B cell (primary cell): Measurements from ENCODE around the gene ARID3B. TPM values are rescaled to one million over a fixed set of nuclear protein-coding genes. Genes with fewer than 3 reads are reported as not detected.

Experiments
- ATAC-seq: fragments of 200-7000 bp; cut with Tn5 transposase; one replicate; pipeline ENCODE4 v1.10.0; 2021; ENCODE audit warnings: low read depth, mild to moderate bottlenecking, moderate number of reproducible peaks, moderate library complexity
- CTCF ChIA-PET: fragments of 350-600 bp; sonication (Branson Sonifier 250); formaldehyde crosslinking; loops from one replicate; lab custom pipeline; 2021; ENCODE audit warnings: antibody characterized with exemption, inconsistent platforms; lab: Charles Lee
- POLR2A ChIA-PET: fragments of 350-600 bp; sonication (Branson Sonifier 250); formaldehyde crosslinking; loops from one replicate; lab custom pipeline; 2021; ENCODE audit warnings: antibody characterized with exemption; lab: Charles Lee
- DNase-seq: peaks from one replicate; pipeline ENCODE4 v3.0.0; 2013
- H2AFZ ChIP-seq: 2 replicates; pipeline ENCODE4 v1.6.1; 2012; ENCODE audit warnings: mild to moderate bottlenecking, low read depth, low read length; ENCODE audit not compliant: insufficient read depth, poor library complexity, severe bottlenecking
- H3K27ac ChIP-seq, 2 donors: 1 replicate in 1 of 2; 2 replicates in 1 of 2; pipeline ENCODE4 v1.5.1; 2012 to 2013; ENCODE audit warnings: low read length in 2 of 2, mild to moderate bottlenecking in 2 of 2, moderate library complexity in 1 of 2
- H3K27me3 ChIP-seq, 4 experiments: fragments of 200-600 bp in 1 of 4; sonication (generic) in 1 of 4; replicated peaks in 1 of 4; 1 replicate in 2 of 4; 2 replicates in 2 of 4; pipeline versions ENCODE4 v1.6.1 to v1.7.0; 2013 to 2016; ENCODE audit warnings: low read length in 3 of 4, mild to moderate bottlenecking in 2 of 4, mixed read lengths in 1 of 4, moderate library complexity in 1 of 4; ENCODE audit not compliant: insufficient read depth in 4 of 4, control insufficient read depth in 3 of 4; ENCODE audit errors: control extremely low read depth in 1 of 4
- H3K36me3 ChIP-seq, 2 experiments: replicated peaks in 1 of 2; 1 replicate in 1 of 2; 2 replicates in 1 of 2; pipeline versions ENCODE4 v1.6.1 to v1.7.1; 2013; ENCODE audit warnings: low read length in 1 of 2; ENCODE audit not compliant: insufficient read depth in 2 of 2, control insufficient read depth in 1 of 2; ENCODE audit errors: control extremely low read depth in 1 of 2, extremely low read depth in 1 of 2
- H3K4me1 ChIP-seq, 2 donors: fragments of 200-600 bp in 1 of 2; sonication (generic) in 1 of 2; 1 replicate in 1 of 2; 2 replicates in 1 of 2; pipeline versions ENCODE4 v1.5.1 to v1.6.1; 2013 to 2017; ENCODE audit warnings: low read length in 2 of 2; ENCODE audit not compliant: control insufficient read depth in 2 of 2, insufficient read depth in 2 of 2
- H3K4me2 ChIP-seq: replicated peaks from 2 replicates; pipeline ENCODE3; 2012; ENCODE audit warnings: mild to moderate bottlenecking, low read depth, low read length; ENCODE audit not compliant: poor library complexity, severe bottlenecking
- H3K4me3 ChIP-seq, 5 experiments: fragments of 200-600 bp in 1 of 5; sonication (generic) in 1 of 5; 1 replicate in 3 of 5; 2 replicates in 2 of 5; pipeline versions ENCODE4 v1.5.1 to v1.7.0; 2011 to 2016; ENCODE audit warnings: low read length in 4 of 5, mild to moderate bottlenecking in 4 of 5, low read depth in 2 of 5, control low read depth in 1 of 5, moderate library complexity in 1 of 5; ENCODE audit not compliant: insufficient read depth in 1 of 5; ENCODE audit errors: control extremely low read depth in 1 of 5, extremely low read depth in 1 of 5
- H3K79me2 ChIP-seq: fragments of 200-600 bp; sonication (generic); one replicate; pipeline ENCODE4 v1.6.0; 2016; ENCODE audit warnings: low read length; ENCODE audit not compliant: control insufficient read depth, insufficient read depth
- H3K9ac ChIP-seq: fragments of 200-600 bp; sonication (generic); 2 replicates; pipeline ENCODE4 v1.6.1; 2017; ENCODE audit warnings: mild to moderate bottlenecking, low read length, moderate library complexity
- H3K9me3 ChIP-seq, 3 donors: one replicate each; pipeline versions ENCODE4 v1.6.1 to v1.7.1; 2013; ENCODE audit warnings: low read length in 2 of 3; ENCODE audit not compliant: control insufficient read depth in 2 of 3, insufficient read depth in 1 of 3; ENCODE audit errors: control extremely low read depth in 1 of 3
- H4K20me1 ChIP-seq: 2 replicates; pipeline ENCODE4 v1.6.0; 2012; ENCODE audit warnings: mild to moderate bottlenecking, low read length; ENCODE audit not compliant: insufficient read depth, control insufficient read depth, poor library complexity, severe bottlenecking
- H3K27ac Mint-ChIP-seq: one replicate; pipeline ENCODE4 v1.8.0; 2021; ENCODE audit warnings: mixed read lengths
- H3K27me3 Mint-ChIP-seq: one replicate; pipeline ENCODE4 v1.8.0; 2021; ENCODE audit warnings: mixed read lengths
- H3K4me1 Mint-ChIP-seq: one replicate; pipeline ENCODE4 v1.8.0; 2021; ENCODE audit warnings: mixed read lengths
- H3K4me3 Mint-ChIP-seq: one replicate; pipeline ENCODE4 v1.8.0; 2021; ENCODE audit warnings: mixed read lengths
- H3K9me3 Mint-ChIP-seq: one replicate; pipeline ENCODE4 v1.8.0; 2022; ENCODE audit warnings: mixed read lengths; ENCODE audit not compliant: insufficient read depth
- EZH2 ChIP-seq: IDR thresholded peaks from 2 replicates; pipeline ENCODE4 v1.6.1; 2012; ENCODE audit warnings: borderline replicate concordance, low read depth, mild to moderate bottlenecking, moderate library complexity, low read length; ENCODE audit not compliant: insufficient read depth, poor library complexity, severe bottlenecking
- WGBS: methylation state at CpG from one replicate; pipeline ENCODE4 v1.1.5; 2013; ENCODE audit warnings: missing lambda C conversion rate; ENCODE audit not compliant: insufficient coverage; 5-methylcytosine and 5-hydroxymethylcytosine counted together
- intact Hi-C: fragments of 100-400 bp; cut with micrococcal nuclease; formaldehyde crosslinking; loops from one replicate; pipeline ENCODE4 v1.10.0; 2022
- polyA plus RNA-seq: library from polyadenylated mRNA; depleted of rRNA; stranded (reverse); fragments of >200 nt; gene quantifications from 2 replicates; pipeline ENCODE4 v1.2.3, GENCODE V29; 2012
- total RNA-seq, 2 donors: library from RNA; stranded (reverse); fragments of 120-200 nt in 1 of 2; gene quantifications; 1 replicate in 1 of 2; 2 replicates in 1 of 2; pipeline versions ENCODE4 v1.2.3 to v1.2.4, GENCODE V29; 2013 to 2022
- TF ChIP-seq, protein P1 (sequence below): fragments of 200-600 bp; IDR thresholded peaks from one replicate; pipeline ENCODE4 v1.8.0; 2022; ENCODE audit warnings: antibody characterized with exemption, mild to moderate bottlenecking

ARID3B gene
- total and polyA plus RNA-seq, 2 donors (not counting 1 experiment from before 2014, with no cell fraction given) = 23.0 to 31.0 TPM

DNA sequence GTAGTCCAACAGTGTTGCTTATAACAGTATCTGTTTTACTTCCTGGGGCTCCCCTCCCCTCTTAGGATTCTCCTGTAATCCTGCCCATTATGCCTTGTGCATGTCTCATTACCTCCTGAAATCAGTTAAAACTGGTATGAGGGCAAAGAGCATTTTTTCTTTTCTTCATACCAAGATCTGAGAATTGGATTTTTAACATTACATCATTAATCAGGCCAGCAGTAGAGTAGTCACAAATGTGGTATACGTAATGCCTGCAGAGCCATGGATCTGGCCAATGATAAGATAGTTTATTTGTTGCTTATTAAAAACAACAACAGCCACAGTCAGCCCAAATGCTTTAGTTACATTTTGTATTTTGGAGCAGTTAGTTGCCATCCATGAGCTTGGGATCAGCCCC lies 23.2 kb downstream of the ARID3B start:
- no peaks in the 10 kb centered on the region for H3K4me1 ChIP-seq
- peaks cover 4 to 30% of the 10 kb centered on the region in 2 experiments for H3K36me3 ChIP-seq
- no peak for ATAC-seq
- Mint-ChIP-seq H3K27me3 (no peaks in the 10 kb centered on the region), H3K4me1 (peaks cover 7% of the 10 kb centered on the region), H3K27ac (no peak overlapping the region), H3K4me3 (no peak overlapping the region), H3K9me3 (no peaks in the 10 kb centered on the region)
- no peak for DNase-seq
- no peaks in the 10 kb centered on the region for H3K9me3 ChIP-seq
- H3K79me2 ChIP-seq = peaks cover 72% of the 10 kb centered on the region
- H3K27me3 ChIP-seq = no peaks in the 10 kb centered on the region
- peaks cover 68% of the 10 kb centered on the region for H4K20me1 ChIP-seq
- ChIA-PET CTCF (no interaction called here), POLR2A (no interaction called here)
- H3K4me2 ChIP-seq = no peak overlapping the region
- H3K27ac ChIP-seq = no peak overlapping the region
- TF ChIP-seq, protein P1, sequence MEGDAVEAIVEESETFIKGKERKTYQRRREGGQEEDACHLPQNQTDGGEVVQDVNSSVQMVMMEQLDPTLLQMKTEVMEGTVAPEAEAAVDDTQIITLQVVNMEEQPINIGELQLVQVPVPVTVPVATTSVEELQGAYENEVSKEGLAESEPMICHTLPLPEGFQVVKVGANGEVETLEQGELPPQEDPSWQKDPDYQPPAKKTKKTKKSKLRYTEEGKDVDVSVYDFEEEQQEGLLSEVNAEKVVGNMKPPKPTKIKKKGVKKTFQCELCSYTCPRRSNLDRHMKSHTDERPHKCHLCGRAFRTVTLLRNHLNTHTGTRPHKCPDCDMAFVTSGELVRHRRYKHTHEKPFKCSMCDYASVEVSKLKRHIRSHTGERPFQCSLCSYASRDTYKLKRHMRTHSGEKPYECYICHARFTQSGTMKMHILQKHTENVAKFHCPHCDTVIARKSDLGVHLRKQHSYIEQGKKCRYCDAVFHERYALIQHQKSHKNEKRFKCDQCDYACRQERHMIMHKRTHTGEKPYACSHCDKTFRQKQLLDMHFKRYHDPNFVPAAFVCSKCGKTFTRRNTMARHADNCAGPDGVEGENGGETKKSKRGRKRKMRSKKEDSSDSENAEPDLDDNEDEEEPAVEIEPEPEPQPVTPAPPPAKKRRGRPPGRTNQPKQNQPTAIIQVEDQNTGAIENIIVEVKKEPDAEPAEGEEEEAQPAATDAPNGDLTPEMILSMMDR = no peak
- TF ChIP-seq EZH2 = no peak
- H2AFZ ChIP-seq = no peak overlapping the region
- no CpG with 5 or more reads among the region's 1 CpG for WGBS
- intact Hi-C loops = no loop called here
- H3K4me3 ChIP-seq = no peak overlapping the region
- H3K9ac ChIP-seq = no peak overlapping the region

DNA sequence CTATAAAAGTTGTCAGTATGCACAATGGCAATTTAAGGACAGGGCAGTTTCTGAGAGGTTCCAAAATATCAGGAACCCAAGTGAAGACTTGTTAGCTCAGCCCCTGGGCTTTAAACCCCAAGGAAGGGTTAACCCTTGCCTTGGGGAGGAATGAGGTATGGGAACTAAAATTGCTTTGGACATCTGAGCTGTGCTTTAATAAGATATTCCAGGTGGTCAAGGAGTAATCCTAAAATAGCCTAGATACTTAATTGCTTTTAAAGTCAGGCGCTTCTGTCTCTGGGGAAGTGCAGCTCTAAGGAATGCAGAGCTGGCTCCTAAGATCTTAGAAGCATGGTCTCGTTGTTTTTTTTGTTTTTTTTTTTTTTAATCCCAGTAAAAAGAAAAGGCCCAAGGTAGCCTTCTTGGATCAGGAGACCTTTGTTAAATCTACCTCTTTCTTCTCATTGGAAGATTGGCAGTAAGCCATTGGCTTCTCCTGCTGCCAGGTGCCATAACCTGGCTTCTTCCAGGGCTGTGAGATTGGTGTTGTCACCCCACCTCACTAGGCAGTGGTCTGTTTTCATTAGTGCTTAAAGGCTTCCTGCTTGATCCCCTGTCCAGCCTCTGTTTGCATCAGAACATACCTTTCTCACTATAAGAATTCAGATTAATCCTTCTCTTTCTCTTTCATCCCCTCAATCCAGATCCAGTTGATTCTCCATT lies 24.5 kb downstream of the ARID3B start:
- CTCF ChIA-PET = interaction anchor here (0.7 to 1.3 kb wide), 2 partner anchors 20 to 446 kb away, joined by 3 to 4 read pairs; no protein-coding TSS in a partner anchor
- Histone ChIP-seq H3K9me3 (no peaks in the 10 kb centered on the region), H3K79me2 (peaks cover 67% of the 10 kb centered on the region), H3K27ac (no peak overlapping the region), H4K20me1 (peaks cover 63% of the 10 kb centered on the region), H3K4me2 (no peak overlapping the region), H3K4me3 (no peak overlapping the region), H3K4me1 (no peaks in the 10 kb centered on the region), H3K27me3 (no peaks in the 10 kb centered on the region), H3K36me3 (peaks cover 3 to 39% of the 10 kb centered on the region in 2 experiments), H2AFZ (no peak overlapping the region), H3K9ac (no peak overlapping the region)
- no peak for ATAC-seq
- H3K9me3 Mint-ChIP-seq = no peaks in the 10 kb centered on the region
- POLR2A ChIA-PET = no interaction called here
- no peak overlapping the region for H3K4me3 Mint-ChIP-seq
- no peak overlapping the region for H3K27ac Mint-ChIP-seq
- WGBS = 100% methylated on average over 1 of the region's 2 CpGs
- intact Hi-C loops = no loop called here
- DNase-seq = no peak
- no peak for TF ChIP-seq EZH2
- TF ChIP-seq, protein P1 = no peak
- H3K27me3 Mint-ChIP-seq = no peaks in the 10 kb centered on the region
- H3K4me1 Mint-ChIP-seq = peaks cover 7% of the 10 kb centered on the region
